BE2C (cell line): ENCODE data around the gene C8A.

ENCODE experiments used
- DNase-seq: peaks from one replicate; pipeline ENCODE4 v3.0.0-alpha.2; 2020
- H3K27me3 ChIP-seq: fragments of 250-450 bp; sonication (Bioruptor Pico); 2 replicates; pipeline ENCODE4 v1.5.1; 2020; ENCODE audit warnings: mild to moderate bottlenecking
- H3K36me3 ChIP-seq: fragments of 250-450 bp; sonication (Bioruptor Pico); 2 replicates; pipeline ENCODE4 v1.5.1; 2020; ENCODE audit warnings: mild to moderate bottlenecking
- H3K4me1 ChIP-seq: fragments of 250-450 bp; sonication (Bioruptor Pico); 2 replicates; pipeline ENCODE4 v1.5.1; 2020
- H3K4me3 ChIP-seq: 2 replicates; pipeline ENCODE4 v1.5.1; 2011; ENCODE audit warnings: low read depth, low read length
- H3K9me3 ChIP-seq: fragments of 250-450 bp; sonication (Bioruptor Pico); 2 replicates; pipeline ENCODE4 v1.5.1; 2020
- CTCF ChIP-seq: IDR thresholded peaks from 2 replicates; pipeline ENCODE4 v1.5.1; 2012; ENCODE audit warnings: mild to moderate bottlenecking, low read depth, low read length

Gene C8A

DNA sequence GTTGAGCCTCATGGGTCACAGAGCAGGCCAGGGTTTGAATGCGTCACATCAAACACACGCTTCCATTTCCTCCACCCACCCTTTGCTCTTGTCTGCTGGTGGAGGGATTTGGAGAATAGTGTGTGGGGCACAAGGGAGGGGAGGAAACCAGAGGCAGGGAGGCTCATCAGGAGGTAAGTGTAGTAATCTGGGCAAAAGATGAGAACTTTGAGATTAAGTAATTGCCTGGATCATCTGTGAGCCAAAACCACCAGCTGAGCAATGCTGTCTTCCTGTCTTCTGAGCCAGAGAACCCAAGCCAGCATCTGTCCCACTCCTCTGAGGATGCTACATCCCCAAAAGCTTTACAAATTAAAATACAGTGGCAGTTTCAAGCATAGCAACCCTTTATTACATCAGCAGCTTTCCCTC is 66.0 kb downstream of the C8A start:
- no peak for DNase-seq
- no peak for TF ChIP-seq CTCF
- H3K4me1 ChIP-seq: peaks cover 4% of the 10 kb centered on the region

DNA sequence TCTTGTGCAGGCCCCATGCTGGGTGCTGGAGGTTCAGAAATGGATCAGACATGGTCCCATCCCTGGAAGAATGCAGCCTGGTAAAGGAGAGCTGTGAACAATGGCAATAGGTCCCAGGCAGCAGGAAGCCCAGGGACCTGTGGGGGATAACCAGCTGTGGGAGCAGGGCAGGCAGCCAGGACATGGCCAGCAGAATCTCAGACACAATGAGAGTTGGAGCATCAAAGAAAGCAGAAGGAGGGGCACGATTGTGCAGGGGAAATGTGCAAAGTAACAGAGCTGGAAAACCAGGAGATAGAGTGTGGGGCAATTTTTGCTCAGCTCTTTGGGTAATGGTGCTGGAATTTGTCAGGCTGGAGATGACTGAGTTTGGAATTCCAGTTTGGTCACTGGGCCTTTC is 66.9 kb downstream of the C8A start:
- no peak overlapping the region for H3K4me3 ChIP-seq
- no peaks in the 10 kb centered on the region; the same call in 1 of the 2 replicates for H3K4me1 ChIP-seq
- DNase-seq: no peak
- no peaks in the 10 kb centered on the region for H3K9me3 ChIP-seq
- no peak for TF ChIP-seq CTCF
- no peaks in the 10 kb centered on the region for H3K27me3 ChIP-seq
- H3K36me3 ChIP-seq: no peaks in the 10 kb centered on the region

More for the DNA sequence above, 66.0 kb downstream of the C8A start:
- H3K4me3 ChIP-seq: no peak overlapping the region
- no peaks in the 10 kb centered on the region for H3K9me3 ChIP-seq
- H3K27me3 ChIP-seq: no peaks in the 10 kb centered on the region
- no peaks in the 10 kb centered on the region for H3K36me3 ChIP-seq

DNA sequence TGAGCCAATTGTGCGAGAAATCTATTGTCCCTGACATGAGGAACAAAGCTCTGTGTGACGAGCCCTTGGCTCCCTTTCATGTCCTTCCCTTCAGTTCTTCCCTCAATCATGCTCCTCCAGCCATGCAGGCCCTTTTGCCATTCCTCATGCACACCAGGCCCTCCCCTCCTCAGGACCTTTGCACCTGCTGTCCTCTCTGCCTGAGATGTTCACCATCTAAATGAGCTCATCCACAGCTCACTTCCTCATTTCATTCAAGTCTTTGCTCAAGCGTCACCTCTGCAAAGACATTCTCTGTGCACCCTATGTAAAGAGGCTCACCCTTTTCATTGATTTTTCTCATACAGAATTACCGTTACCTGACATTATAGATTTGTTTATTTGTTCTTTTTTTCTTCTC is 67.5 kb downstream of the C8A start:
- DNase-seq: no peak

GRCh38 chr1:56922507-56922906 is 67.9 kb downstream of the C8A start:
- Histone ChIP-seq H3K4me1 (no peaks in the 10 kb centered on the region), H3K4me3 (no peak overlapping the region), H3K36me3 (no peaks in the 10 kb centered on the region), H3K27me3 (no peaks in the 10 kb centered on the region), H3K9me3 (no peaks in the 10 kb centered on the region)
- no peak for TF ChIP-seq CTCF
- DNase-seq: no peak

More for the DNA sequence above, 67.5 kb downstream of the C8A start:
- Histone ChIP-seq H3K9me3 (no peaks in the 10 kb centered on the region), H3K4me1 (no peaks in the 10 kb centered on the region; the same call in 1 of the 2 replicates), H3K4me3 (no peak overlapping the region), H3K36me3 (no peaks in the 10 kb centered on the region), H3K27me3 (no peaks in the 10 kb centered on the region)
- TF ChIP-seq CTCF: no peak

GRCh38 chr1:56923201-56923600 is 68.6 kb downstream of the C8A start:
- Histone ChIP-seq H3K4me1 (no peaks in the 10 kb centered on the region), H3K9me3 (no peaks in the 10 kb centered on the region), H3K36me3 (no peaks in the 10 kb centered on the region), H3K4me3 (no peak overlapping the region), H3K27me3 (no peaks in the 10 kb centered on the region)
- no peak for TF ChIP-seq CTCF
- no peak for DNase-seq

DNA sequence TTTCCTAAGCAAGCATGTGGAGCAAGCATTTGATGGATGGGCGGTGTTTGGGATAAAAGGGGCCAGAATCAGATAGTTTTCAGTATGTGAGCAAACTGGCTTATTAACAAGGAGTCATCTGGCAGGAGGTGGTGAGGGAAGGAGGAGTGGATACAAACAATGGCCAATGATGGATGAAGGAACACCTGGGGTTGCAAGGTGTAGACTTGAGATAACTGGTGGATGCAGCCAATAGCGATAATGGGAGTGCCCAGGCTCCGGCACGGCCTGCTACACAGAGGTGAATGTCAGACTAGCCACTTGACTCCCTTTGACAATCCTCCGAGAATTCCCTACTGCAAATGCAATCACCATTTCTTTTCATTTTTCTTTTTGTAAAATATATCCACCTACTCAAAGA is 69.5 kb downstream of the C8A start:
- H3K9me3 ChIP-seq: no peaks in the 10 kb centered on the region
- DNase-seq: no peak
- no peaks in the 10 kb centered on the region for H3K4me1 ChIP-seq
- no peak overlapping the region for H3K4me3 ChIP-seq
- H3K36me3 ChIP-seq: no peaks in the 10 kb centered on the region
- TF ChIP-seq CTCF: no peak
- H3K27me3 ChIP-seq: no peaks in the 10 kb centered on the region
